GF-D8 (cell line): ENCODE results near the gene TNPO2.
A peak's percentile ranks its signal among the peaks of the same experiment; 100 is the strongest.

ENCODE experiments used
- DNase-seq: peaks from one replicate; lab custom pipeline; 2025; lab: John Stamatoyannopoulos, UW

Gene TNPO2

DNA sequence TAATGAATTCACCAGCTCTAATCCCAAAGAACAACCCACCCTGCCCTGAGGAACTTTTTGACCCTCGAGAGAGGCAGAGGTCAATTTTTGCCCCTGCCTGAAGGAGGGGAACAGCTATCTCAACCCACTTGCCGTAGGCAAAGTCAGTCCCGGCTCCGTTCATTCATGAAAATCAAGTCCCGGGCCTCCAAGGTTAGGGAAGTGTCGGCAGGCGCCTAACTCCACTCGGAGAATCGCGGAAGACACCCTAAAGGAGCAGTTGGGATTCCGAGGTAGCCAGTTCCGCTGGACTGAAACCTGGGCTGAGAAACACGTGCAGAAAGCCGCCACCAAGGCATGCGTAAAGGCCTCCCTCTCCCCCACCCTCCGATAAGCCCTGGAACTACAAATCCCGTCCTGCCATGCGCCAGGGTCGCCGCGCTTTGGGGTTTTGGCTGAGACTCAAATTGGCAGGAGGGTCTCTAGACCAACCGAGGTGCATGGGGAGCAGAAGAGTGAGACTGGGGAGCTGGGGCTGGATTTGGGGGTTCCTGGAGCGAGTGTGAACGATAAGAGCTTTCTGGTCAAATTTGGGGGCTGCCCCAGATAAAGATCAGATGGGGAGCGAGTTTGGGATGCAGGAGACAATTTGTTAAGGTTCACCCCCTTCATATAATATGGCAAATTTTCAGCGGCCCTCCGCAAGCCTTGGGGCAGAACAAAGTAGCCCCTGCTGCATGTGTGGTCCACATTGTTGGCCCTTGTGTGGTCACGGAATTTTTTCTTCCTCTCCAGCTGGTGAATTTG, at the start of gene TNPO2:
Gene TNPO2, minus strand, starts transcription at position 292 of the 786 bp plus-strand sequence. CDS start 2,955 bp downstream, outside the sequence.
- peak; percentile 63 for DNase-seq

DNA sequence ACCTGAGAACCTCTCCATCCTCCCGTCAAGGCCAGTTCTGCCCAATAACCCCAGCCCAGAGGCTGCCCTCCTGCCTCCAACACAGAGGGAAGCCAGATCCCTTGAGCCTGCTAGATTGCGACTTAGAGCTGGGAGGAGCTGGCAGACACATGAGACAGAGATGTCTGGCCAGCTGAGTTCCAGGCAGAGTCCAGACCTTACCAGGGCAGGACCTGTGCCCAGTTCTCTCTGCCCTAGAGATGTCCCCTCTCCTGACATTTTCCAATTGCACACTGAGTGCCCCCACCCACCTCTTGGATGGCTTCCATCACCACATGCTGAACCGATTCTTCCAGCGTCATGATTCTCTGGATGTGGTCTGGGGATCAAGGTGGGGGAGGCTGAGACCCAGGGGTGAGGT, 48.6 kb upstream of the TNPO2 start:
- DNase-seq, result no peak

DNA sequence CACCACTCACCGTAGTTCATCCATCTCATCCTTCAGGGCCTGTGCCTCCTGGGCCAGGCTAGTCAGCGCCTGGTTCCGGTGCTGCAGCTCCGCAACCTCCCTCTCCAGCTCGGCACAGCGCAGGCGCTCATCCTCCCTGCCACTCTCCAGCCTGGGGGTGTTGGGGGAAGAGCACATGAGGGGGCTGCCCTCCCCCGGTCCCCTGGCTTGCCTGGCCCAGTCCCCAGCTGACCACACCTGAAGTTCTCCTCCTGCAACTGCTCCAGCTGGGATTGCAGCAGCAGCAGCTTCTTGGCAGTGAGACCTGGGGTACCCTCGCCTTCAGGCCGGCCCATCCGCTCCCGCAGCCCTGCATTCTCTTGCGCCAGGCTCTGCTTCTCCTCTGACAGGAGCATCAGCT, 47.2 kb upstream of the TNPO2 start:
- no peak for DNase-seq

DNA sequence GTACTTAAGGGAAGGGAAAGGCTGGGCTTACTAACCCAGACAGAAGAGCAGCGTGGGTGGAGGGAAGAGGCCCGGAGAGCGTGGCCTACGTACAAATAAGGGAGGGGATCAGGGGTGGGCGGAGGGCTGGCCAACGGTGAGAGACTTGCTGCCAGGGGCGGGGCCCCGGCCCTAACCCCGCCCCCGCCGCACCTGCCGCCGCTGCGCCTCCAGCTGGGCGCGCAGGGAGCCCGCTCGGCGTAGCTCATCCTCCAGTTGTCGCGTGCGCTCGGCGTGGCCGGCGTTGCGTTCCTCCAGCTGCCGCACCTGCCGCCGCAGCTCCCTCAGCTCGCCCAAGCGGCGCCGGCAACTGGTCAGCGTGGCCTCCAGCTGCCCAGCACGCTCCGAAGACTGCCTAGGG, 46.0 kb upstream of the TNPO2 start:
- no peak for DNase-seq

DNA sequence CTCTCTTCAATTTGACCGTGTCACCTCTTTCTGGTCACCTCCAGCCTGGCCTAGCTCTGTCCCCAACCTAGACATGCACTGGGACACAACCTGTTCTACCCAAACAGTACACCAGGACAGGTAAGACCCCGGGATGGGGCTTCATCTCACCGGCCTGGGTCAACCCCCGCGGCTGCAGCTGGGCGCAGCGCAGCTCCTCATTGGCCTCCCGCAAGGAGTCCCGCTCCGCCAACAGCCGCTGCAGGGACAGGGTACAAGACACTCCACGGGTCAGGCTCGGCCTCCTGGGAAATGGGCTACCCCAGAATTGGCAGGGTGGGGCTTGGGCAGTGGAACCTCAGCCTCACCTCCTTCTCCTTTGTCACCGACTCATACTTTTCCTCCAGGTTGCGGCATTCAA, 43.9 kb upstream of the TNPO2 start:
- DNase-seq, result no peak

DNA sequence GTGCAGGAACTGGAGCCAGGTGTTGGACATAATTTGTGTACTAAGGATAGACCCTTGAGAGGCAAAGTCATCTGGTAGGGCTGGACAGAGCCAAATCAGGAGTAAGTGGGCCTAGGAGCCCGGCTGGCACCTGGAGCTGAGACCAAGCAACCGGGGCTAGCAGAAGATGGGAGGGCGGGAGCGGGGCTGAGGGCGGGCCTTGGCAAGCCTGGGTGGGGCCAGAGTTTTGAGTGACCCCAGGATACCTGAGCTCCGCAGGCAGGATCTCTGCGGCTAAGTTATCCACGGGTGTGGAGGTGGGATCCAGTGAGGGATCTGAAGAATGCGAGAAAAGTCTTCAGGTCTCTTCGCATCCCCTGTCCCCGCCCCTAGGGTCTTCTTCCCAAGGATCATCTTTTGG, 43.4 kb upstream of the TNPO2 start:
- no peak for DNase-seq

DNA sequence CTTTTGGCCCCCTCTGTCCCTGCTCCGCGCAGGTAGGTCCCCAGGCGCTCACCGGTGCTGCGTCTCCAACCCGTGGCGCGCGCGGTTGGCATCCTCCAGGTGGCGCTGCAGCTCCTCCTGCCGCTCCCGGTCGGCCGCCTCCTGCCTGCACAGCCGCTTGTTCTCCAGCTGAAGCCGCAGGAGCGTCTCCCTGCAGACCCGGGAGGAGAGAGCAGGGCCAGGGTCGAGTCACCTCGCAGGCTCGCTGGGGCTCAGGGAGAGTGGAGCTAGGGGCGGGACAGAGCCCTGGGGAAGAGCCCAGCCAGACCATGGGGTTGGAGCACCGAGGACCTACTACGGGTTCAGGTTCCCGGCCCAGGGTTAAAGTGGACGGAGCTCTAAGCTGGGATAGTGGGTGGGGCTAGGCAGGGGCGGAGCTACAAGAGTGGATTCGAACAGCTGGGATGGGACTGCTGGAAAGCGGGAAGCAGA, 42.4 kb upstream of the TNPO2 start:
- peak; percentile 35 for DNase-seq

DNA sequence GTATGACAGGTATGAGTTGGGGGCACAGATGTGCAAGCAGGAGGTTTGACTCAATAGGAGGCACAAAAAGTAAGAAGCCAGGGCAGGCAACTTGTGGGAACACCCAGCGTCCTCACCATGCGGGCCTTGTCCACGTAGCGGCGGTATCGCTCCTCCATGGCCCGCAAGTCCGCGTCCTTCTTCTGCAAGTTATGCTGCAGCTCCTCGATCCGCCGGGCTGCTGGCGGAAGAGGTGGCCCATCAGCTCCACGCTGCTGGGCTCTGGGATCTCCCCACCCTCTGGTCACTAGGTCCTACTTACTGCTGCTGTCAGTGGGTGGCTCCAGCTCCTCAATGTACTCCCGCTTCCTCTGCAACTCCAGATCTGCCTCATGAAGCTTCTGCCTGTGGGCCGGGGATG, 41.0 kb upstream of the TNPO2 start:
- no peak for DNase-seq

DNA sequence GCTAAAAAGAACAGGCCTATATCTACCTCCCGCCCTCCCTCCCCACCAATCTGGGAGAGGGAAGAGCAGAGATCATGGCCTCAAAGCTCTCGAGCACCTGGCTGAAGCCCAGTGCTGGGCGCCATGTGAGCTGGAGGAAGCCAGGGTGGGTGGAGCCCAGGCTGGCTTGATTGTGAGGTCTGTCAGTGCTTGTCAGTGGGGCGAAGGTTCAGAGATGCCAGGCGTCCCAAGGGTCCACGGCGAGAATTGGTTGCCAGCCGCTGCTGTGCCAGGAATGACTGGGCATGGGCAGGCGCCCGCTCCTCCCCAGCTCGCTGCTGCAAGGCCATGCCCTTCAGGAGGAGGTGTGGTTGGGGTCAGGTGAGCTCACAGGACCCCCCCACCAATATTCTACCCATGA, 39.4 kb upstream of the TNPO2 start:
- no peak for DNase-seq

DNA sequence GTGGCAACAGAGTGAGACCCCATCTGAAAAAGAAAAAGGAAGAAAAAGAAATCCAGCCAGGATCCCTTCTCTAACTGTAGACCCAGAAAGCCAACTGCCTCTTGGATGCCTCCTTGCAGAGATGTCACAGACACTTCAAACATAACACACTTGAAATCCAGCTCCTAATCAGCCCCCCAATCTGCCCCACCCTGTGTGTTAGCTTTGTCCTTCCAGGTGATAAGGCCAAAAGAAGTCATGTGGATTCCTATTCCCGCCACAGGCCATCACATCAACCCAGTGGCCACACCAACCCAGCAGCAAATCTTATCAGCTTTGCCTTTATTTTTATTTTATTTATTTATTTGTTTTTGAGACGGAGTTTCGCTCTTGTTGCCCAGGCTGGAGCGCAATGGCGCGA, 36.0 kb upstream of the TNPO2 start:
- no peak for DNase-seq

DNA sequence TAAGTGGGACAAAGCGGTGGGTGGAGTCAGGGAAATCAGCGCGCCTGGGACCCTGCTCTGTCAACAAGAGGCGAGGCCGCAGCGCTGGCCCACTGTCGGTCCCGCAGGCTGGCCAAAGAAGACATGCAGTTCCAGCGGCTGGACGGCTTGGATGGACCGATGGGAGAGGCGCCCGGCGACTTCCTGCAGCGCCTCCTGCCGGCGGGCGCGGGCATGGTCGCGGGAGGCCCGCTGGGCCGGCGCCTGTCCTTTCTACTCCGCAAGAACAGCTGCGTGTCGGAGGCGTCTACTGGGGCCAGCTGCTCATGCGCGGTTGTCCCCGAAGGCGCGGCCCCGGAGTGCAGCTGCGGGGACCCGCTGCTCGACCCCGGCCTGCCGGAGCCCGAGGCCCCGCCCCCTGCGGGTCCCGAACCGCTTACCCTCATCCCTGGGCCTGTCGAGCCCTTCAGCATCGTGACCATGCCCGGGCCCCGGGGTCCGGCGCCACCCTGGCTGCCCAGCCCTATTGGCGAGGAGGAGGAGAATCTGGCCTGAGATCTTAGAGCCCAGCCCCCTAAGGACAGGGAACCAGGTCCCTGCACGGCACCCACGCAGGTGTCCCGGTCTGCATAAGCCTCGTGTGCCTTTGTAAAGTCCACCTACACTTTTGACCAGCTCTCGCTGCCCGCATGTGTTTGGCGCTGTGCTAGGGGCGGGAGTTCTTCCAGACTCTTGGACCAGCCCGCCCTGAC, 34.0 kb upstream of the TNPO2 start:
- no peak for DNase-seq

DNA sequence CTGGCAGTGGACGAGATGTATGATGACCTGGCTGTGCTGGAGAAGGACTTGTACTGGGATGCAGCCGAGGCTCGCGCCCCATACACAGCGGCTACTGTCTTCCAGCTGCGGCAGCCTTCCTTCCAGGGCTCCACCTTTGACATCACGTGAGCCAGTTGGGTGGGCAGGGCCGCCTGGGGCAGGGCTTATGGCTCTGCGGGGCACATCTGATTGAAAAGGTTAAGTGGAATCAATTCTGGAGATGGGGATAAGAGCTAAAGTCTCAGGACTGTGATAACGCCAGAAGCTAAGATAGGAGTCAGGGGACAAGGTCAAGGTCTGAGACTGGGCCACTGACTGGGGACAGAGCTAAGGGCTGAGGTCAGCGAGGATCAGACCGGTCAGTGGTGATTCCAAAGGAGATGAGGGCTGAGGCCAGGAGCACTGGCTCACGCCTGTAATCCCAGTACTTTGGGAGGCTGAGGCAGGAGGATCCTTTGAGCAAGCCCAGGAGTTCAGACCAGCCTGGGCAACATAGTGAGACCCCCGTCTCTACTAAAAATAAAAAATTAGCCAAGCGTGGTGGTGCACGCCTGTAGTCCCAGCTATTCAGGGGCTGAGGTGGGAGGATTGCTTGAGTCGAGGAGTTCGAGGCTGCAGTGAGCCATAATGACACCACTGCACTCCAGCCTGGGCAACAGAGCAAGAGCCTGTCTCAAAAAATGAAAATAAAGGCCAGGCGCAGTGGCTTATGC, 32.6 kb upstream of the TNPO2 start:
- no peak for DNase-seq

DNA sequence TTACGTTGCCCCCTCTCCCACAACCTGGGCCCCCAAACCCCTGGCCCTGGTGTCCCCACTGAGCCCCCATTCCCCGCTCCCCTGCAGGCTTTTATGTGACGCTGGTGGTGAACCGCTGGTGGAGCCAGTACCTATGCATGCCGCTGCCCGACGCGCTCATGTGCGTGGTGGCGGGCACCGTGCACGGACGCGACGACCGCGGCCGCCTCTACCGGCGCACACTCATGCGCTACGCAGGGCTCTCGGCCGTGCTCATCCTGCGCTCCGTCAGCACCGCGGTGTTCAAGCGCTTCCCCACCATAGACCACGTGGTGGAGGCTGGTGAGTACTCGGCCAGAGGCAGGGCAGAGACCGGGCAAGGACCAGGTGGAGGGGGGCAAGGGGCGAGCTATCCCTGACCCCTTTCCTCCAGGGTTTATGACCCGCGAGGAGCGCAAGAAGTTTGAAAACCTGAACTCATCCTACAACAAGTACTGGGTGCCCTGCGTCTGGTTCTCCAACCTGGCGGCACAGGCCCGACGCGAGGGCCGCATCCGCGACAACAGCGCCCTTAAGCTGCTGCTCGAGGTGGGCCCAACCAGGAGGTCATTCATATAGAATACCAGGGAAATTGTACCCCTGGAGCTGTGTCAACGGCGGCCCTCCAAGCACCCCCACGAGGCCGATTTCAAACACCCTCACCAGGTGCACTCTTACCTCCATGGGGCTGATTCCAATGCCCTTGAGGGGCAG, 30.9 kb upstream of the TNPO2 start:
- no peak for DNase-seq

DNA sequence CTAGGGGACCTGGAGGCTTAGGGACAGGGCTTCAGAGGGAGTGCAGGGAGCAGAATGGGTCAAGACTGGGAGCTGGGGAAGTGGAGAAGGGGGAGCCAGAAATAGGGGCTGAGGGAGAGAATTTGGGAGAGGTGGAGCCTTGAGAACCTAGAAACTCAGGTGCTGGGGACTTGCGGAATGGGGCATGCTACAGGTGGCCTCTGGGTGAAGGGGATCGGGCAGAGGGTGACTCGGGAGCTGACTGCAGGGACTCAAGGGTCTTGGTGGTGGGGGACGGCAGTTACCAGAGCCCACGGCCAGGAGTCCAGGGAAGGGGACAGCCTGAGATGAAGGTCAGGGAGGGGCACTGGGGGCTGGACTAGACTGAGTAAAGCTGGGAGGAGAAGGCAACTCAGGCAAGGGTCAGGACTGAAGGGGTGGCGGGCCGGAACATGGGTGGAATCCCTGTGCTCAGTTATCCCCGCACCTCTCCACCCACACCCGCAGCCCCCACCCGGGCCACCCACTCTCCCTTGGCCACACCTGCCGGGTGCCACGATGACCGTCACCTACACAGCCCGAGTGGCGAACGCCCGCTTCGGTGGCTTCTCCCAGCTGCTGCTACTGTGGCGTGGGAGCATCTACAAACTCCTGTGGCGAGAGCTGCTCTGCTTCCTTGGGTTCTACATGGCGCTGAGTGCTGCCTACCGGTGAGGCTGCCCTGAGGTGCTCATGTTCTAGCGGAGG, 28.5 kb upstream of the TNPO2 start:
- DNase-seq, result no peak

DNA sequence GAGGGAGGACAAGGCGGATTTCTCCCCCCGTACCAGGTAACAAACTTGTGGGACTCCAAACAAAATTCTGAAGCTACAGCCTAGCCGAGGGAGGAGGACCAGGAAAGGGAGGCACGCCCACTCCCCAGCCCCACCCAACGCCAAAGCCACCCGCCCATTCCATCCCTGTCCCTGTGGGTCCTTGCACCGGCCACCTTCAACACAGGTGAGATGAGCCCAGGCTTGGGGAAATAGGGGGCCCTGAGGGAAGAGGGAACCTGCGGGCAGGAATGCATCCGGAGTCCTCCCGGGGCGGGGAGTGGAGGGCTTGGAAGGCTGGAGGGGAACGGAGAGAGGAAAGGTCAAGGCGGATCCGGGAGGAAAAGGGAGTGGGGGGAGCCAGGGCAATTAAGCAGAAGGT, 27.9 kb upstream of the TNPO2 start, which contains the start of gene BEST2:
Gene BEST2, plus strand, starts transcription at position 157 of the 400 bp plus-strand sequence. CDS start 802 bp downstream, outside the sequence.
- DNase-seq, result no peak

DNA sequence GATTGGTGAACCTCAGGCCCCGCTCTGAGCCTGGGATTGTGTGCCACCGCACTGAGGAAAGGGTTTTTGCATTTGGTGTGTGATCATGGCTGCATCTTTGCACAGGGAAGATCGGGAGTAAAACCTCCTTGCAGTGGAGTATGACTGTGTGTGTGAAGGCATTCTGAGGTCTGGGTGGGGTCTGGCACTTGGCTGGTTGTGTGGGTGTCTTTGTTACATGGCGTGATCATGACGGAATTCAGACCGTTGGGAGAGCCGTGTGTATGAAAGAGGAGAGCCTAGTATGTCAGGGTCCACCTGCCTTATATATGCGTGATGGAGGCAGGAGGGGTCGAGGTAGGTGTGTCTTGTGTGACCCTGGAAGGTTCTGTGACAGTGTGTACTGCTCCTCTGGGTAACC, 27.1 kb upstream of the TNPO2 start:
- DNase-seq, result no peak

DNA sequence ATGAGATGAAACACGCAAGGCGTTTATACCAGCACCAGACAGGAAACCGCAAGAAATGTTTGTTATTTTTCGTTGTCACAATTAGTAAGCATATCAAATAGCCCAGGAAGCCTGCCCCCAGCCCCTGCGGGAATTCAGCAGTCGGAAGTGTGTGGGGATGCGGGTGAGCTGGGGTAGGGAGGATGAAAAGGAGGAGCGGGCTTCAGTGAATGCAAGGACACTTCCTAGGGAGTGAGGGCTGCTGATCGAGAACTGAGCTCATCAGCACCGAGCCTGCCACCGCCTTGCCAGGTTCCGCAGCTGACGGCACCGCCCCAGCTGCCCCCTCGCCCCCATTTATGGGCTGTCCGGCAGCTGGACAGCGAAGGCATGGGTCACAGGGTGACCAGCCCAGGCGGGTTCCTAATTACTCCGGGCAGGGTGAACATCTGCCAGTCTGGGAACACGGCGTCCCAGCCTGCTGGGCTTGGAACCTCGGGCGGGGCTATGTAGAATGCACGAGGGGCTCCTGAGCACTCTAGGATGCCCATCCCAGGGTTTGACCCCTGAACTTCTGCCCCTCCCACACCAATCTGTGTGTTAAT, 26.3 kb upstream of the TNPO2 start:
- DNase-seq, result no peak

DNA sequence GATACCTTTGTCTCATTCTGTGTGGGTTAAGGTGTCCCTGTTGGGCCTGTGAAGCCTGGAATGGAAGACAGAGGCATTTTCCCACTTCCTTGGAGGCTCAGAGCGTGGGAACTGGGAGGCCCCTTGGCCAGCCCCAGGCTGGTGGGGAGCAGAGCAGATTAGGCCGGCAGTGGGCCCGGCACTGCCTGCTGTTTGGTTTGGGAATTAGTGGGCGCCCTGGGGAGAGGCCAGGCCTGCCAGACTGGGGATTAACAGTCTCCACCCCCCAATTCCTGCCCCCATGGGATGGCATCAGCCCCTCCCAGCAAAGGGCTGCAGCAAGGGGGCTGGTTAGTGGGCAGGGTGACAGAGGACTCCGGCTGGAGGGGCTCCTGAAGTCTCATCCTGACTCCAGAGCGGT, 24.8 kb upstream of the TNPO2 start:
- DNase-seq, result no peak

DNA sequence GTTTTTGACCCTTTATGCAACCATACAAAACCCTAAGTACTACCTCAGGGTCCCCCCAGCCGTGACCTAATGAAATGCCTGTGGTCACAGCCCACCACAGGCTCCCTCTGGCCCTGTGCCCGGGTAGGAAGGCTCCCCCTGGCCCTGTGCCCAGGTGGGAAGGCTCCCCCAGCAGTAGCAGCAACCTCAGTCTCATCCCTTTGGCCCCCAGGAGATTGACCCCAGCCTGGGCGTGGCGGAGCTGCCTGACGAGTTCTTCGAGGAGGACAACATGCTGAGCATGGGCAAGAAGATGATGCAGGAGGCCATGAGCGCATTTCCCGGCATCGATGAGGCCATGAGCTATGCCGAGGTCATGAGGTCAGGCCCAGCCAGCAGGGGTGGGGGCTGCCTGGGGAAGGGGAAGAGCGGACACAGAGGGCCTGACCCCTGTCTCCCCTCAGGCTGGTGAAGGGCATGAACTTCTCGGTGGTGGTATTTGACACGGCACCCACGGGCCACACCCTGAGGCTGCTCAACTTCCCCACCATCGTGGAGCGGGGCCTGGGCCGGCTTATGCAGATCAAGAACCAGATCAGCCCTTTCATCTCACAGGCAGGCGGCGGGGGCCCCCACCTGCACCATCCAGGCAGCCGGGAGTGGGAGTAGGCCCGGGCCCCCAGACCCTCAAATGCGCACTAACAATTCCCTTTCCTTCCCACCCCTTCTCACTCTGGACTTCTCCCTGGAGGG, 21.6 kb upstream of the TNPO2 start:
- DNase-seq, result no peak

DNA sequence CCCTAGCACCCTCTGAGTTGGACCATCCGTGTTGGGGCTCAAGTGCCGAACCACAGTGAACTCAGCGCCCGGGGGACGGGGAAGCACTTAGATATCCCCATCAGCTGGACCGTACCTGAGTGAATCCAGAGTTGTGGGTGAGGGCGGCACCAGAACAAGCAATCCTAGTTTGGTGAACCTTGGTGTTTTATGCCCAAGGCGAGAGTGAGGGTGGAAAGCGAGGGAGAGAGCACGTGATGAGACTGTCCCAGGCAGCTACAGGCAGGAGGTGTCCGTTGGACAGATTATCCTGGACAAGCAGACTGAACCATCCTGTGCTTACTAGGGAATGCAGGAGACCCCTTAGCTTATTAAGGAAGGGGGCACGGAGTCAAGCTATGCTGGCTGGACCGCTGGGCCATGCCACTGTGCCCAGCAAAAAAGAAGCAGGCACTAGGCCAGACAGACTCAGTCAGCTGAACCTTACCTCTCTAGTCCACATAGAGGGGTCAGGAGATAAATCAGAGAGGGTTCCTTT, 14.2 kb upstream of the TNPO2 start:
- no peak for DNase-seq
